GM19099 (cell line): Measurements from ENCODE around the gene CSNK1E.

Experiments used
- POLR2A ChIP-seq: IDR thresholded peaks from 3 replicates; pipeline ENCODE4 v1.6.1; 2011; ENCODE audit warnings: low read depth; ENCODE audit not compliant: insufficient read length; ENCODE audit errors: extremely low read depth

Gene CSNK1E

DNA sequence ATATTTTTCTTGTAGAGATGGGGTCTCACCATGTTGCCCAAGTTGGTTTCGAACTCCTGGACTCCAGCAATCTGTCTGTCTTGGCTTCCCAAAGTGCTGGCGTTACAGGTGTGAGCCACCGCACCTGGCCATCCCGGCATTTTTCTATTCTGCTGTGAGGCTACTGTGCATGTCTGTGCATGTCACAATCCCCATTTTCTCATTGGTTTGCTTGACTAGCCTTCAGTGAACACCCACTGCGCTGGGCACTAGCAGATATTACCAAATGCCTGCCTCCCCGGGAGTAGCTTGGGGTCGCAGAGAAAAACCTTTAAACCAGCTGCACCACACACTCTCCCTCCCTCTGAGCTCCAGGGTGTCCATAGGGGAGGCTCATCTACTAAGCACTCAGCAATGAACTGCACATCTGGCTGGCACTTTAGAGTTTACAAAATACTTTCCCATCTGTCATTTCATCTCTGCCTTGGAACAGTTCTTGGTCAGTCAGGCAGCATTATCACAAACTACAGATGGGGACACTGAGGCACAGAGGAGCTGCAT lies 4.9 kb downstream of the CSNK1E start:
- no peak for TF ChIP-seq POLR2A

DNA sequence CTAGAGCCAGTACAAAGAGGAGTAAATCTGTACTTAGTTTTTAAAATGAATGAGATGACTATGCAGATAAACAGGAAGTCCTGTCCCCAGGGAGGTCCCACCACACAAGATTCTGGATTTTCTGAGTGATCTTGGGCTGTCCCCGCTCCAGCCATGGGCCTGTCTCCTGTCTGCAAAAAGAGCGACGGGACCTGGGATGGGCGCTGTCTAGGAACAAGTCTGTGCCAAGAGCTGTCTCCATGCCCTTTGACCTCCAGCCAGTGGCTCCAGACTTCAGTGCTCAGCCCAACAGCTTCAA lies 6.0 kb downstream of the CSNK1E start:
- no peak for TF ChIP-seq POLR2A

DNA sequence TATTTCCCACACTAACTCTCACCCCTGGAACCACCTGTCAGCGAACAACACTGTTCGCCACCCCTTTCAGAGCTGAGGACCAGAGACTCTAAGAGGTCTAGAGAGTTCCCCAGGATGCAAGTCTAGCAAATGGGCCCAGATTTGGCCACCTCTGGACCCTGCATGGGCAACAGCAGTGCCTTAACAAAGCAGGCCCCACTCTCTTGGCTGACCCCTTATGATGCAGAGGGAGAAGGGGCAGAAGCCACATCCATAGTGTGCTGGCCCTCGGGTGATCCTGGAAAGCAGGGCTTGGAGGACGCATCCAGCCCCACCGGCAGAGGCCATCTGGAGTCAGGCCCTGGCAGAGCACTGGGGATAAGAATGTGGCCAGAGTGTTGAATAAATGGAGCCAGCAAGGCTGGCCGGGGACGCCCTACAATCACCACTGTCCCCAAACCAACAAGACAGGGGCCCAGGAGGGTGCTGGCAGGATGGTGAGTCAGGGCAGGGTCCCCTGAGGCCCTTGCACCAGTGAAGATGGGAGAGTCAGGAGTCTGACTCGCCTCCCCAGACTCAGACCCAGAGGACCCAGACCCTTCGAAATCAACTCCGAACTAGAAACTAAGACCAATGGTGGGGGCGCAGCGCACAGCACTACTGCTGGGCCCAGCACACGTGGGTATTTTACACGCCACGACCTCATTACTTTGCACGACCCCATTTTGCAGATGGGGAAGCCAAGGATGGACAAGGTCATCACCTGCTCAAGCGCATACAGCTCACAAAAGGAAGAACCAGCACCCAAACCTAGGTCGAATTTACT lies 6.5 kb downstream of the CSNK1E start:
- TF ChIP-seq POLR2A: no peak

GRCh38 chr22:38309614-38310517 lies 7.4 kb downstream of the CSNK1E start:
- TF ChIP-seq POLR2A: no peak

GRCh38 chr22:38308791-38309498 lies 8.3 kb downstream of the CSNK1E start:
- TF ChIP-seq POLR2A: no peak

- no peak for TF ChIP-seq POLR2A
Measured at GRCh38 chr22:38305471-38306448, 11.5 kb downstream of the CSNK1E start.

- no peak for TF ChIP-seq POLR2A
Measured at GRCh38 chr22:38304526-38304925, 12.7 kb downstream of the CSNK1E start.

- TF ChIP-seq POLR2A: no peak
Measured at GRCh38 chr22:38303974-38304373, 13.3 kb downstream of the CSNK1E start.

- TF ChIP-seq POLR2A: no peak
Measured at GRCh38 chr22:38302906-38303305, 14.3 kb downstream of the CSNK1E start.

- TF ChIP-seq POLR2A: no peak
Measured at GRCh38 chr22:38300946-38301345, 16.3 kb downstream of the CSNK1E start.

- no peak for TF ChIP-seq POLR2A
Measured at GRCh38 chr22:38300197-38300945, 16.9 kb downstream of the CSNK1E start.

DNA sequence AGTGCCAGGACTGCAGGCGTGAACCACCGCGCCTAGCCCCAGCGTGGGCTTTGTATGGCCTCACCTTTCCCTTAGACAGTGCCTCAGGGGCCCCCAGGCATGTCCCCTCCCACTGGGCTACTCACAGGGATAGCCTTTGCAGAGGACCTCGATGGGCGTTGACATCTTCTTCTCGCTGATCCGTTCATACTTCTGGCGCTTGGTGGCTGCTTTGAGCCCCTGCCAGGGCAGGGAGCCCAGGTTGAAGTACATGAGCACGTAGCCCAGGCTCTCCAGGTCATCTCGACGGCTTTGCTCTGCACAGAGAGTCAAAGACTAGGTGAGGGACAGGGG lies 17.5 kb downstream of the CSNK1E start:
- TF ChIP-seq POLR2A: no peak

GRCh38 chr22:38298312-38299005 lies 18.8 kb downstream of the CSNK1E start:
- TF ChIP-seq POLR2A: no peak
